ENCODE results near the gene SNAP25. TPM values are rescaled to one million over a fixed set of nuclear protein-coding genes. Genes with fewer than 3 reads are reported as not detected.

The SNAP25 gene
- total and polyA plus RNA-seq, 9 of the 15 experiments (the other 6 are each of a cell fraction or from before 2014, with no cell fraction given): 0.07 TPM; not detected in 8

DNA sequence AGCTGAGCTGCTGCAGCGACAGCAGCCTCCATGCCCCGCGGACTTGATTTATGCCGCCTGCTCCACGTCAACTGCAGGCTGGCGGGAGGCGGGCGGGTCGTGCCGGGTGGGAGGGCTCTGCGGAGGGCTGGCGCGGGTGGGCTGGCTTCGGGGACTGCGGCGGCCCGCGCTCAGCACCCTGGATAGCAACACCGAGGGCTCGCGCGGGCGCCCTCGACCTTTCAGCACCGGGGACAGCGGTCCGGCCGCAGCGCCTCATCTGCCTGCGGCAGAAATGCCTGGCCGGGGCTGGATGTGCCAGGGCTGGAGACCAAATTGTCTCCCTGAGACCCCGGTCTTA, 792 bp downstream of the SNAP25 start (continued):
- TF ChIP-seq ZNF592 (IDR thresholded peaks at IDR 0.05) (no peak), PRMT5 (CRISPR knock-in tag; IDR thresholded peaks at IDR 0.05) (peak; percentile 98), MTA2 (IDR thresholded peaks at IDR 0.05; ENCODE audit: low read depth) (no peak), ZNF253 (CRISPR knock-in tag; conservative IDR thresholded peaks at IDR 0.05) (no peak), CTCFL (IDR thresholded peaks at IDR 0.05; ENCODE audit: borderline replicate concordance, insufficient read depth, low read depth, low read length, poor library complexity, severe bottlenecking) (no peak), SIX5 (IDR thresholded peaks at IDR 0.05; ENCODE audit: borderline replicate concordance in 1 of 2, insufficient read depth in 1 of 2, low read depth in 1 of 2, low read length in 2 of 2) (no peak), BRD4 (IDR thresholded peaks at IDR 0.05) (no peak), NFIX (CRISPR knock-in tag; IDR thresholded peaks at IDR 0.05; ENCODE audit: low read depth) (no peak), MCM3 (IDR thresholded peaks at IDR 0.05) (no peak), RAD51 (IDR thresholded peaks at IDR 0.05; ENCODE audit: borderline replicate concordance, low read depth) (no peak), YBX1 (IDR thresholded peaks at IDR 0.05) (no peak), ZBTB43 (CRISPR knock-in tag; IDR thresholded peaks at IDR 0.05) (peak; percentile 61; the same call in 1 of the 2 replicates), NCOA6 (IDR thresholded peaks at IDR 0.05) (peak; percentile 95)
- TF ChIP-seq, protein P1, sequence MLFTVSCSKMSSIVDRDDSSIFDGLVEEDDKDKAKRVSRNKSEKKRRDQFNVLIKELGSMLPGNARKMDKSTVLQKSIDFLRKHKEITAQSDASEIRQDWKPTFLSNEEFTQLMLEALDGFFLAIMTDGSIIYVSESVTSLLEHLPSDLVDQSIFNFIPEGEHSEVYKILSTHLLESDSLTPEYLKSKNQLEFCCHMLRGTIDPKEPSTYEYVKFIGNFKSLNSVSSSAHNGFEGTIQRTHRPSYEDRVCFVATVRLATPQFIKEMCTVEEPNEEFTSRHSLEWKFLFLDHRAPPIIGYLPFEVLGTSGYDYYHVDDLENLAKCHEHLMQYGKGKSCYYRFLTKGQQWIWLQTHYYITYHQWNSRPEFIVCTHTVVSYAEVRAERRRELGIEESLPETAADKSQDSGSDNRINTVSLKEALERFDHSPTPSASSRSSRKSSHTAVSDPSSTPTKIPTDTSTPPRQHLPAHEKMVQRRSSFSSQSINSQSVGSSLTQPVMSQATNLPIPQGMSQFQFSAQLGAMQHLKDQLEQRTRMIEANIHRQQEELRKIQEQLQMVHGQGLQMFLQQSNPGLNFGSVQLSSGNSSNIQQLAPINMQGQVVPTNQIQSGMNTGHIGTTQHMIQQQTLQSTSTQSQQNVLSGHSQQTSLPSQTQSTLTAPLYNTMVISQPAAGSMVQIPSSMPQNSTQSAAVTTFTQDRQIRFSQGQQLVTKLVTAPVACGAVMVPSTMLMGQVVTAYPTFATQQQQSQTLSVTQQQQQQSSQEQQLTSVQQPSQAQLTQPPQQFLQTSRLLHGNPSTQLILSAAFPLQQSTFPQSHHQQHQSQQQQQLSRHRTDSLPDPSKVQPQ (CRISPR knock-in tag; IDR thresholded peaks at IDR 0.05; ENCODE audit: borderline replicate concordance): no peak
- TF ChIP-seq, protein P2, sequence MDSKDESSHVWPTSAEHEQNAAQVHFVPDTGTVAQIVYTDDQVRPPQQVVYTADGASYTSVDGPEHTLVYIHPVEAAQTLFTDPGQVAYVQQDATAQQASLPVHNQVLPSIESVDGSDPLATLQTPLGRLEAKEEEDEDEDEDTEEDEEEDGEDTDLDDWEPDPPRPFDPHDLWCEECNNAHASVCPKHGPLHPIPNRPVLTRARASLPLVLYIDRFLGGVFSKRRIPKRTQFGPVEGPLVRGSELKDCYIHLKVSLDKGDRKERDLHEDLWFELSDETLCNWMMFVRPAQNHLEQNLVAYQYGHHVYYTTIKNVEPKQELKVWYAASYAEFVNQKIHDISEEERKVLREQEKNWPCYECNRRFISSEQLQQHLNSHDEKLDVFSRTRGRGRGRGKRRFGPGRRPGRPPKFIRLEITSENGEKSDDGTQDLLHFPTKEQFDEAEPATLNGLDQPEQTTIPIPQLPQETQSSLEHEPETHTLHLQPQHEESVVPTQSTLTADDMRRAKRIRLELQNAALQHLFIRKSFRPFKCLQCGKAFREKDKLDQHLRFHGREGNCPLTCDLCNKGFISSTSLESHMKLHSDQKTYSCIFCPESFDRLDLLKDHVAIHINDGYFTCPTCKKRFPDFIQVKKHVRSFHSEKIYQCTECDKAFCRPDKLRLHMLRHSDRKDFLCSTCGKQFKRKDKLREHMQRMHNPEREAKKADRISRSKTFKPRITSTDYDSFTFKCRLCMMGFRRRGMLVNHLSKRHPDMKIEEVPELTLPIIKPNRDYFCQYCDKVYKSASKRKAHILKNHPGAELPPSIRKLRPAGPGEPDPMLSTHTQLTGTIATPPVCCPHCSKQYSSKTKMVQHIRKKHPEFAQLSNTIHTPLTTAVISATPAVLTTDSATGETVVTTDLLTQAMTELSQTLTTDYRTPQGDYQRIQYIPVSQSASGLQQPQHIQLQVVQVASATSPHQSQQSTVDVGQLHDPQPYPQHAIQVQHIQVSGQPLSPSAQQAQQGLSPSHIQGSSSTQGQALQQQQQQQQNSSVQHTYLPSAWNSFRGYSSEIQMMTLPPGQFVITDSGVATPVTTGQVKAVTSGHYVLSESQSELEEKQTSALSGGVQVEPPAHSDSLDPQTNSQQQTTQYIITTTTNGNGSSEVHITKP (IDR thresholded peaks at IDR 0.05; ENCODE audit: partially characterized antibody): no peak
